ENCODE data around the gene OGFR. TPM values are rescaled to one million over a fixed set of nuclear protein-coding genes. Genes with fewer than 3 reads are reported as not detected.

Gene OGFR
- total RNA-seq (2022; extraction: Qiagen RNA extraction) = 37.9 to 48.9 TPM (median 45.2 TPM) in 5 replicates

GRCh38 chr20:62804627-62805154 lies at the start of gene OGFR:
OGFR (plus strand) TSS chr20:62804835; CDS start chr20:62804860, 25 bp downstream.

DNA sequence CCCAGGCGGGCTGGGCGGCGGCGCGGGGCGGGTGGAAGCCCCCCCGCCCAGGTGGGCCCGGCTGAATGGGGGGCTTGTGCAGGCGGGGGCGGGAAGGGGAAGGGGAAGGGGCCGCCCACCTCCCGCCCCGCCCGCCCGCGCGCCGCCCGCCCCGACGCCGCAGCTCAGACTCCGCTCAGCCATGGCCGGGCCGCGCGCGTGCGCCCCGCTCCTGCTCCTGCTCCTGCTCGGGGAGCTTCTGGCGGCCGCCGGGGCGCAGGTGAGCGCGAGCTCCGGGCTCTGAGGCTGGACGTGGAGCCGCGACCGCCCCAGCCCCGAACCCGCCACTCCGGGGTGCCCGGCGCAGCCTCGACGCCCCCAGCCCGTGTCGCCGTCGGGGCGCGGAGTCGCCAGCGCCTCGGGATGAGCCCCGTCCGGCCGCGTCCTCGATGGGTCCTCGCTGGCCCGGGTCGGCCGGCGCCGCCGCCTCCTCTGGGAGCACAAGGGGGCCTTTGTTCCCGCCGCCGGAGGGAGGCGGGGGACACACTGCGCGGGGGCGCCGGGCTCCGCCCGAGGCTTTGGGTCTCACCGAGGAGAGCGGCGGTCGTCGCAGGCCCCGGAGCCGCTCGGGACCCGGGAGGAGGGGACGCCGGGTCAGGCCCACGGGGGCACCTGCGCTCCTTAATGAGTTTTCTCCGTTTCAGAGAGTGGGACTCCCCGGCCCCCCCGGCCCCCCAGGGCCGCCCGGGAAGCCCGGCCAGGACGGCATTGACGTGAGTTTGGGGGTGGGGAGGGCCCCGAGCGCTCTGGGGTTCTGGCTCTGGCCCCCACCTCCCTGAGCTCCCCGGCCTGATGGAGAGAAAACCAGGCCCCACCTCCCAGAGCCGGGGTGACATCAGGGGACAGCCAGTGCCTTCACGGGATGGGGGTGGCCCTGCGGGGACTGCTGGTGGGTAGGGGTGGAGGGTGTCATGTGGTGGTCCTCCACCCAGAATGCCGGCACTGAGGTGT lies 12.5 kb downstream of the OGFR start, which contains the start of gene COL9A3:
TSS of gene COL9A3 (plus strand) at position 167 of the 990 bp plus-strand sequence. CDS start at position 182, 15 bp downstream.

GRCh38 chr20:62861726-62862336 lies 57.2 kb downstream of the OGFR start, which contains the start of gene TCFL5:
TCFL5 (minus strand) TSS chr20:62861822; CDS start chr20:62861670, 152 bp downstream.

Other genes starting within 250 kb of the OGFR start
- gene SLCO4A1, start 162.3 kb upstream of the OGFR start, total RNA-seq (2022; extraction: Qiagen RNA extraction) = 9.2 to 14.1 TPM (median 11.9 TPM) in 5 replicates
- gene NTSR1, start 96.0 kb upstream of the OGFR start, total RNA-seq (2022; extraction: Qiagen RNA extraction) = 0.07 to 0.18 TPM (median 0.09 TPM) in 5 replicates
- 20.5 to 24.3 TPM (median 24.1 TPM) in 5 replicates for gene MRGBP, start 8.4 kb upstream of the OGFR start, total RNA-seq (2022; extraction: Qiagen RNA extraction)
- gene COL9A3, start 12.2 kb downstream of the OGFR start, total RNA-seq (2022; extraction: Qiagen RNA extraction) = 0.33 to 0.96 TPM (median 0.66 TPM) in 5 replicates
- gene TCFL5, start 57.0 kb downstream of the OGFR start, total RNA-seq (2022; extraction: Qiagen RNA extraction) = 3.4 to 5.0 TPM (median 4.7 TPM) in 5 replicates
- 18.3 to 25.7 TPM (median 24.9 TPM) in 5 replicates for gene DIDO1, start 121.7 kb downstream of the OGFR start, total RNA-seq (2022; extraction: Qiagen RNA extraction)
- 20.2 to 22.5 TPM (median 21.2 TPM) in 5 replicates for gene GID8, start 133.3 kb downstream of the OGFR start, total RNA-seq (2022; extraction: Qiagen RNA extraction)
- gene SLC17A9, start 147.9 kb downstream of the OGFR start, total RNA-seq (2022; extraction: Qiagen RNA extraction) = 0.06 to 0.18 TPM (median 0.09 TPM) in 3 of 5 replicates, not detected in the others
- not detected in 5 replicates for gene BHLHE23, start 202.1 kb downstream of the OGFR start, total RNA-seq (2022; extraction: Qiagen RNA extraction)

All from A549 treated with Mapracorat at 1 μM for 4 hours (cell line).